Esophagus muscularis mucosa (tissue), 4 donors: ENCODE measurements around the gene SLC9C2. TPM values are rescaled to one million over a fixed set of nuclear protein-coding genes. Genes with fewer than 3 reads are reported as not detected.
"Not testable (repeated sequence)": the region's sequence is repeated elsewhere in the genome, so short reads cannot be mapped to it uniquely, and the experiment has no call there.

ENCODE experiments used
- DNase-seq: peaks from one replicate; pipeline ENCODE4 v3.0.0-alpha.2; 2017; ENCODE audit errors: extremely low spot score
- H3K27ac ChIP-seq, 4 donors: fragments of 200-600 bp; sonication (generic); replicated peaks in 1 of 4; 1 replicate in 3 of 4; 2 replicates in 1 of 4; pipeline ENCODE4 v1.5.1; 2016 to 2019; ENCODE audit warnings: mild to moderate bottlenecking in 1 of 4
- H3K27me3 ChIP-seq, 4 donors: fragments of 200-600 bp; sonication (generic); one replicate each; pipeline versions ENCODE4 v1.5.1 to v1.6.0; 2016 to 2019
- H3K36me3 ChIP-seq, 4 donors: fragments of 200-600 bp; sonication (generic); one replicate each; pipeline ENCODE4 v1.5.1; 2016 to 2019
- H3K4me1 ChIP-seq, 4 donors: fragments of 200-600 bp; sonication (generic); one replicate each; pipeline ENCODE4 v1.5.1; 2016 to 2019
- H3K4me3 ChIP-seq, 4 donors: fragments of 200-600 bp; sonication (generic); 1 replicate in 2 of 4; 2 replicates in 2 of 4; pipeline ENCODE4 v1.5.1; 2016 to 2019; ENCODE audit warnings: mild to moderate bottlenecking in 4 of 4, moderate library complexity in 1 of 4
- H3K9me3 ChIP-seq, 4 donors: fragments of 200-600 bp; sonication (generic); 1 replicate in 3 of 4; 2 replicates in 1 of 4; pipeline ENCODE4 v1.5.1; 2016 to 2019
- EP300 ChIP-seq: sonication (generic); formaldehyde crosslinking; IDR thresholded peaks from one replicate; pipeline ENCODE4 v1.6.1; 2017; ENCODE audit warnings: antibody characterized with exemption
- POLR2A ChIP-seq: fragments of 450-650 bp; IDR thresholded peaks from one replicate; pipeline ENCODE4 v1.6.1; 2017; ENCODE audit warnings: antibody characterized with exemption, moderate library complexity, mild to moderate bottlenecking, low read depth
- POLR2AphosphoS5 ChIP-seq, 2 donors: sonication (generic); formaldehyde crosslinking; IDR thresholded peaks; one replicate each; pipeline ENCODE4 v1.6.1; 2017; ENCODE audit warnings: antibody characterized with exemption in 2 of 2
- WGBS: methylation state at CpG from one replicate; pipeline ENCODE4 v1.1.5; 2018; 5-methylcytosine and 5-hydroxymethylcytosine counted together
- intact Hi-C: fragments of 100-400 bp; cut with DNase I; formaldehyde crosslinking; loops from one replicate; pipeline ENCODE4 v1.15.1; 2023
- total RNA-seq, 4 donors: library from RNA; depleted of rRNA; stranded (reverse); fragments of >200 nt; gene quantifications; one replicate each; pipeline versions ENCODE4 v1.1.0 to v1.2.1, GENCODE V29; 2016
- TF ChIP-seq, protein P1 (sequence below), 3 experiments: fragments of 200-600 bp in 2 of 3; fragments of 450-650 bp in 1 of 3; sonication (generic) in 2 of 3; IDR thresholded peaks; one replicate each; pipeline ENCODE4 v1.5.1; 2017 to 2019; ENCODE audit warnings: antibody characterized with exemption in 3 of 3, mild to moderate bottlenecking in 2 of 3, moderate library complexity in 1 of 3

The SLC9C2 gene
- total RNA-seq, 4 donors from 2014 or later, result not detected

DNA sequence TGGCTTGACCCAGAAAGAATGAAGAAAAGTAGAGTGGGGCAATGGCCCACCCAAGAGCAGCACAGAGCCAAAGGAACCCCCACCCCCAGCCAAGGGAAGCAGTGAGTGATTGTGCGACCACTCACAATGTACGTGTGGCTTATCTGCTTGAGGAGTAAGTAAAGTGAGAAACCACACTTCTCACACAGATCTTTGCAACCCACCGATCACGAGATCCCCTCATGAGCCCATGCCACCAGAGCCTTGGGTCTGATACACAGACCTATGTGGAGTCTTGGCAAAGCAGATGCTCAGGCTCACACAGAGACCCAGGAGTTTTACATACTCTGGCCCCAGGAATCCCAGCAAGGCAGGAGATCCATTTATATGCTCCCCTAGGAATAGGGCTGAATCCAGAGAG lies 14.0 kb upstream of the SLC9C2 start:
- WGBS, result 98% methylated on average over 4 of the region's 4 CpGs
- H3K4me1 ChIP-seq, result no peaks in the 10 kb centered on the region
- no peaks in the 10 kb centered on the region for H3K27me3 ChIP-seq
- intact Hi-C loops, result no loop called here
- TF ChIP-seq POLR2AphosphoS5 (IDR thresholded peaks at IDR 0.05) (no peak), POLR2A (no peak), EP300 (no peak)
- TF ChIP-seq, protein P1, sequence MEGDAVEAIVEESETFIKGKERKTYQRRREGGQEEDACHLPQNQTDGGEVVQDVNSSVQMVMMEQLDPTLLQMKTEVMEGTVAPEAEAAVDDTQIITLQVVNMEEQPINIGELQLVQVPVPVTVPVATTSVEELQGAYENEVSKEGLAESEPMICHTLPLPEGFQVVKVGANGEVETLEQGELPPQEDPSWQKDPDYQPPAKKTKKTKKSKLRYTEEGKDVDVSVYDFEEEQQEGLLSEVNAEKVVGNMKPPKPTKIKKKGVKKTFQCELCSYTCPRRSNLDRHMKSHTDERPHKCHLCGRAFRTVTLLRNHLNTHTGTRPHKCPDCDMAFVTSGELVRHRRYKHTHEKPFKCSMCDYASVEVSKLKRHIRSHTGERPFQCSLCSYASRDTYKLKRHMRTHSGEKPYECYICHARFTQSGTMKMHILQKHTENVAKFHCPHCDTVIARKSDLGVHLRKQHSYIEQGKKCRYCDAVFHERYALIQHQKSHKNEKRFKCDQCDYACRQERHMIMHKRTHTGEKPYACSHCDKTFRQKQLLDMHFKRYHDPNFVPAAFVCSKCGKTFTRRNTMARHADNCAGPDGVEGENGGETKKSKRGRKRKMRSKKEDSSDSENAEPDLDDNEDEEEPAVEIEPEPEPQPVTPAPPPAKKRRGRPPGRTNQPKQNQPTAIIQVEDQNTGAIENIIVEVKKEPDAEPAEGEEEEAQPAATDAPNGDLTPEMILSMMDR (IDR thresholded peaks at IDR 0.05), result no peak
- no peak overlapping the region for H3K27ac ChIP-seq
- peaks cover 0 to 23% (median 21%) of the 10 kb centered on the region in 4 donors for H3K9me3 ChIP-seq
- H3K36me3 ChIP-seq, result no peaks in the 10 kb centered on the region
- no peak overlapping the region for H3K4me3 ChIP-seq
- DNase-seq, result no peak

DNA sequence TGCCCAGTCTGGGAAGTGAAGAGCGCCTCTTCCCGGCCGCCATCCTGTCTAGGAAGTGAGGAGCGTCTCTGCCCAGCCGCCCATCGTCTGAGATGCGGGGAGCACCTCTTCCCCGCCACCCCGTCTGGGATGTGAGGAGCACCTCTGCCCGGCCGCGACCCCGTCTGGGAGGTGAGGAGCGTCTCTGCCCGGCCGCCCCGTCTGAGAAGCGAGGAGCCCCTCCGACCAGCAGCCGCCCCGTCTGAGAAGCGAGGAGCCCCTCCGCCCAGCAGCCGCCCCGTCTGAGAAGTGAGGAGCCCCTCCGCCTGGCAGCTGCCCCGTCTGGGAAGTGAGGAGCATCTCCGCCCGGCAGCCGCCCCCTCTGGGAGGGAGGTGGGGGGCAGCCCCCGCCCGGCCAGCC lies 10.2 kb upstream of the SLC9C2 start:
- H3K27ac ChIP-seq, DNase-seq, H3K9me3 ChIP-seq, H3K4me3 ChIP-seq, H3K4me1 ChIP-seq, H3K36me3 ChIP-seq, H3K27me3 ChIP-seq, intact Hi-C loops: not testable (repeated sequence)
- WGBS, result no CpG with 5 or more reads among the region's 32 CpGs

DNA sequence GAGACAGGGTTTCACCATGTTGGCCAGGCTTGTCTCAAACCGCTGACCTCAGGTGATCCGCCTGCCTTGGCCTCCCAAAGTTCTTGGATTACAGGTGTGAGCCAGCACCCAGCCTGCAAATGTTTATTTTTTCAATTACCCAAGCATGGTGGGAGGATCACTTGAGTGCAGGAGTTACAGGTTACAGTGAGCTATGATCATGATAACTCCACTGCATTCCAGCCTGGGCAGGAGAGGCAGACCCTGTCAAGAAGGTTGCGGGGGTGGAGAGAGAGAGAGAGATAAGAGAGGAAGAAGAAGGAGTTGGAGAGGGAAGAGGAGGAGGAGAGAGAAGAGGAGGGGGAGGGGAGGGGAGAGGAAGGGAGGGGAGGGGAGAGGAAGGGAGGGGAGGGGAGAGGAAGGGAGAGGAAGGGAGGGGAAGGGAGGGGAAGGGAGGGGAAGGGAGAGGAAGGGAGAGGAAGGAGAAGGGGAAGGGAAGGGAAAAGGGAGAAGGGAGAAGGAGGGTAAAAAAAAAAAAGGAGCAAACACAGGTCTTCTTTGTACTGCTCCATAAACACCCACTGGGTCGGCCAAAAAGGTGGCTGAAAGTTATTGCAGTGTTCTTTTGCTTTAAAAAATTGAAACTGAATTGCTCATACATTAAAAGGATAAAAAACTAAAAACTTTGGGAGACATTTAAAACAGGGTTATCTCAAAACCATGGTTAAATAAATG lies 5.8 kb upstream of the SLC9C2 start:
- H3K4me1 ChIP-seq, result no peaks in the 10 kb centered on the region
- no peak overlapping the region for H3K4me3 ChIP-seq
- TF ChIP-seq EP300, result no peak
- TF ChIP-seq POLR2A, result no peak
- no peaks in the 10 kb centered on the region for H3K36me3 ChIP-seq
- intact Hi-C loops, result no loop called here
- DNase-seq, result no peak
- H3K27me3 ChIP-seq, result no peaks in the 10 kb centered on the region
- no peak overlapping the region for H3K27ac ChIP-seq
- WGBS, result 93% methylated on average over 4 of the region's 4 CpGs
- H3K9me3 ChIP-seq, result no peaks in the 10 kb centered on the region

DNA sequence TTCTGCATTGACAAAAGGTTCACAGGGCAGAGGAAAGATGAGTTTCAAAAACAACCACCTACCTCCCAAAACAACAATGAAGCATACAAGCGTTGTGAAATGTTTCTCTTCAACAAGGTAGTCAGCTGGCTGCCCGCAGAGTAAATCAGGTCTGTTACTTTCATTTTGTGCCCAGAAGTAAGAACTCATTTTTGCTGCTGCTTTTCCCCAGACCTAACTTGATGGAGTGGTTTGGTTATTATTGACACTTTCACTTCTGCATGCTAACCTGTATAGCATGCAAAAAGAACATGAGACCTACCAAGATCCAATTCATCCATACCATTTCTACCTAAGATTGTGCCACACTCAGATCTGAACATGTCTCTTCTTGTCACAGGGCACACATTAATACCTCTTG lies 1.3 kb downstream of the SLC9C2 start:
- WGBS, result 91% methylated on average over 2 of the region's 2 CpGs
- H3K4me3 ChIP-seq, result no peak overlapping the region
- intact Hi-C loops, result no loop called here
- H3K9me3 ChIP-seq, result no peaks in the 10 kb centered on the region
- H3K27me3 ChIP-seq, result no peaks in the 10 kb centered on the region
- no peaks in the 10 kb centered on the region for H3K4me1 ChIP-seq
- DNase-seq, result no peak
- no peak overlapping the region for H3K27ac ChIP-seq
- no peaks in the 10 kb centered on the region for H3K36me3 ChIP-seq
- TF ChIP-seq, protein P1 (IDR thresholded peaks at IDR 0.05), result no peak
- no peak for TF ChIP-seq EP300

DNA sequence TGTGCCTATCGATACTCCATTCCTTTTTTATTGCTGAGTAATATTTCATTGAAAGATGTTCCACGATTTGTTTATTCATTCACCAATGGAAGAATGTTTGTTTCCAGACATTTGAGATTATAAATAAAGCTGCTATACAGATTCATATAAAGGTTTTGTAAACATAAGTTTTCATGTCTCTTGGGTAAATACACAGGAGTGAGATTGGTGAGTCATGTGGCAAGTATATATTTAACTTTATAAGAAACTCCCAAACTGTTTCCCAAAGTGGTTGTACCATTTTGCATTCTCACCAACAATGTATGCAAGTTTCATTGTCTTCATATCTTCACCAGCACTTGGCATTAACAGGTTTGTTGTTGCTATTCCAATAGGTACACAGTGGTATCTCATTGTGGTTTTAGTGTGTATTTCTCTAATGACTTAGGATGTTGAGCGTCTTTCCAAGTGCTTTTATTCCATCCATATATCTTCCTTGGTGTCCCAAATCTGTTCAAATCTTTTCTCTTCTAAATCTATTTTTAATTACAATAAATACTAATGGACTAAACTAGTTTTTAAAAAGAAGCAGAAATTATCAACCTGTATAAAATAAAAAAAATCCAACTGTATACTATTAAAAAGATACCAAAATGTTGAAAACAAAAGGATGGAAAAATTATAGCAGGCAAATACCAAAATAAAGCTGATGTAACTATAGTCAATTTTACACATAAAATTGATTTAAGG lies 6.6 kb downstream of the SLC9C2 start:
- intact Hi-C loops, result no loop called here
- Histone ChIP-seq H3K27me3 (no peaks in the 10 kb centered on the region), H3K9me3 (peaks cover 0 to 3% (median 0%) of the 10 kb centered on the region in 4 donors), H3K4me1 (no peaks in the 10 kb centered on the region), H3K4me3 (no peak overlapping the region), H3K36me3 (no peaks in the 10 kb centered on the region), H3K27ac (no peak overlapping the region)
- no peak for DNase-seq
- no peak for TF ChIP-seq EP300
- TF ChIP-seq POLR2AphosphoS5 (IDR thresholded peaks at IDR 0.05), result no peak
- no peak for TF ChIP-seq POLR2A
- TF ChIP-seq, protein P1 (IDR thresholded peaks at IDR 0.05), result no peak
- 89% methylated on average over 3 of the region's 3 CpGs for WGBS

DNA sequence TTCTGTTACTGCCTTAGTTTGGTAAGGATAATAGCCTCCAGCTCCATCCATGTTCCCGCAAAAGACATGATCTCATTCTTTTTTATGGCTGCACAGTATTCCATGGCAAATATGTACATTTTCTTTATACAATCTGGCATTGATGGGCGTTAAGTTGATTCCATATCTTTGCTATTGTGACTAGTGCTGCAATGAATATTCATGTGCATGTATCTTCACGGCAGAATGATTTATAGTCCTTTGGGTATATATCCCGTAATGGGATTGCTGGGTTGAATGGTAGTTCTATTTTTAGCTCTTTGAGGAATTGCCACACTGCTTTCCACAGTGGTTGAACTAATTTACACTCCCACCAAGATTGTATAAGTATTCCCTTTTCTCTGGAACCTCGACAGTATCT lies 11.7 kb downstream of the SLC9C2 start:
- intact Hi-C loops, H3K36me3 ChIP-seq, DNase-seq, H3K9me3 ChIP-seq, H3K27me3 ChIP-seq, H3K4me1 ChIP-seq, H3K27ac ChIP-seq, H3K4me3 ChIP-seq: not testable (repeated sequence)
- WGBS, result 83% methylated on average over 5 of the region's 5 CpGs
